LNCaP clone FGC (cell line): Measurements from ENCODE around the gene TBX4.

ENCODE experiments used
- DNase-seq: peaks from one replicate; pipeline ENCODE4 v3.0.0-alpha.2; 2011; ENCODE audit warnings: low read depth
- H3K4me3 ChIP-seq: 2 replicates; pipeline ENCODE4 v1.5.1; 2011; ENCODE audit warnings: mild to moderate bottlenecking, low read depth, low read length, control low read depth
- TF ChIP-seq, protein P1 (sequence below): IDR thresholded peaks from 2 replicates; pipeline ENCODE4 v1.5.1; 2012; ENCODE audit warnings: mild to moderate bottlenecking; ENCODE audit not compliant: control insufficient read depth, insufficient read depth; ENCODE audit errors: extremely low read depth

TBX4 gene

DNA sequence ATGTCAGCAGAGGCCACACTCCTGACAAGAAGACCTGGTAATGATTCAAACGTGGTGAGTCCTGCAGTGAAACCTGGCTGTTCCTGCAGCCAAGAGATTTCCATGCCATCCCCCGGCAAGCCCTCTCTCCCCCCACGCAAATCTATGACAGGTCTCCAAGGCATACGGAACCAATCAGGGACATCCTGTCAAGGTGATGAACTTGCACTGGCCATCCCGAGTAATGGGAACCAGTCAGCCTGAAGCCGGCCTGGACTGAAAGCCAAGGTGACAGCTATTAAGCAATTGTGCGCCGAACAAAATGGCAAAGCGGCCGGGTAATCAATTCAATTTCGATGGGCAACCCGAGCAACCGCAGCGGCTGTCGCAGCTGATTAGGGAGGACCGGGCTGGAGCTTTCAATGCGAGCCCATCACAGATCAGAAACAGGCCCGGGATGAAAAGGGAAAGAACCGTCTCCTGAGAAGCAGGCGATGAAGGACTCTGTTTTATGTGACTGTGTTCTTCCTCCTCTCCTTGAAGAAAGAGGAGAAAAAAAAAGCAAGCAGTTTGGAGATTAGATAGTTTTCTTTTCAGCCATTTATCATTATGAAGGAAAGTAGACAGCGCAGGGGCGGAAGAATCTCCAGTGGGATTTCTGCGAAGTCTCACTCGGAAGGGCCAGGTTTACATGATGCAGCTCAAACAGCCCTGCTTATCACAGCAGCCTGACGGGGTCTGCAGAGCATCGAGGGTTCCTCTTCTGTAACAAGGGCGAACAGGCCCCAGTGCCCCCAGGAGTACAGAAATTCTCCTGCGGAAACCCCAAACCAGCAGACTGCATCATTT lies 35.2 kb downstream of the TBX4 start:
- TF ChIP-seq, protein P1, sequence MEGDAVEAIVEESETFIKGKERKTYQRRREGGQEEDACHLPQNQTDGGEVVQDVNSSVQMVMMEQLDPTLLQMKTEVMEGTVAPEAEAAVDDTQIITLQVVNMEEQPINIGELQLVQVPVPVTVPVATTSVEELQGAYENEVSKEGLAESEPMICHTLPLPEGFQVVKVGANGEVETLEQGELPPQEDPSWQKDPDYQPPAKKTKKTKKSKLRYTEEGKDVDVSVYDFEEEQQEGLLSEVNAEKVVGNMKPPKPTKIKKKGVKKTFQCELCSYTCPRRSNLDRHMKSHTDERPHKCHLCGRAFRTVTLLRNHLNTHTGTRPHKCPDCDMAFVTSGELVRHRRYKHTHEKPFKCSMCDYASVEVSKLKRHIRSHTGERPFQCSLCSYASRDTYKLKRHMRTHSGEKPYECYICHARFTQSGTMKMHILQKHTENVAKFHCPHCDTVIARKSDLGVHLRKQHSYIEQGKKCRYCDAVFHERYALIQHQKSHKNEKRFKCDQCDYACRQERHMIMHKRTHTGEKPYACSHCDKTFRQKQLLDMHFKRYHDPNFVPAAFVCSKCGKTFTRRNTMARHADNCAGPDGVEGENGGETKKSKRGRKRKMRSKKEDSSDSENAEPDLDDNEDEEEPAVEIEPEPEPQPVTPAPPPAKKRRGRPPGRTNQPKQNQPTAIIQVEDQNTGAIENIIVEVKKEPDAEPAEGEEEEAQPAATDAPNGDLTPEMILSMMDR: no peak
- DNase-seq: no peak
- no peak overlapping the region for H3K4me3 ChIP-seq

DNA sequence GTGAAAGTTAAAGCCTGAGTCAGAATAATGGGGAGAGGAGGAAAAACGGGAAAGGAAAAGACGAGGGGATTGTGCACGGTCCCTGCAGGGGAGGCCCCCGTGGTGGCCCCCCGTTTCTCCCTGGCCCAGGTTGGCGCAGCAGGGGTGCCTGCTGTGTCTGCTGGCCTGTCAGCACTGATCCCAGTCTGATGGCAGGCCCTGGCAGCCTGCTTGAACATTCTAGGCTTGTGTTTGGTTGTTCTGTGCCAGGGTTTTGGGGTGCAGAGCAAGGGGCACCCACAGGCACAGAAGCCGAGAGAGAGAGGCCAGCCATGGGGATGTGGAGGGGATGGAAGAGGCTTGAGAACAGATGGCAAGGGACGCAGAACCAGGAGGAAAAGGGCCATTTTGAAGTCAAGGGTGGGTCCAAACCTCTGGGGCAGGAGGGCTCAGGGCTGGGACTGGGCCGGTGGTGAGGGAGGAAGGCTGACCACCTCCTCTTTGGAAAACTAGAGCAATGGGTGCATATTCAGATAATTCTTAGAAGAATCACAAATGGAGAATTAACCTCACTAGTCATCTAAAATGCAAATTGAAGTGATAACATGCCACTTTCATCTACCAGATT lies 35.9 kb downstream of the TBX4 start:
- H3K4me3 ChIP-seq: no peak overlapping the region
- DNase-seq: no peak
- TF ChIP-seq, protein P1: no peak

DNA sequence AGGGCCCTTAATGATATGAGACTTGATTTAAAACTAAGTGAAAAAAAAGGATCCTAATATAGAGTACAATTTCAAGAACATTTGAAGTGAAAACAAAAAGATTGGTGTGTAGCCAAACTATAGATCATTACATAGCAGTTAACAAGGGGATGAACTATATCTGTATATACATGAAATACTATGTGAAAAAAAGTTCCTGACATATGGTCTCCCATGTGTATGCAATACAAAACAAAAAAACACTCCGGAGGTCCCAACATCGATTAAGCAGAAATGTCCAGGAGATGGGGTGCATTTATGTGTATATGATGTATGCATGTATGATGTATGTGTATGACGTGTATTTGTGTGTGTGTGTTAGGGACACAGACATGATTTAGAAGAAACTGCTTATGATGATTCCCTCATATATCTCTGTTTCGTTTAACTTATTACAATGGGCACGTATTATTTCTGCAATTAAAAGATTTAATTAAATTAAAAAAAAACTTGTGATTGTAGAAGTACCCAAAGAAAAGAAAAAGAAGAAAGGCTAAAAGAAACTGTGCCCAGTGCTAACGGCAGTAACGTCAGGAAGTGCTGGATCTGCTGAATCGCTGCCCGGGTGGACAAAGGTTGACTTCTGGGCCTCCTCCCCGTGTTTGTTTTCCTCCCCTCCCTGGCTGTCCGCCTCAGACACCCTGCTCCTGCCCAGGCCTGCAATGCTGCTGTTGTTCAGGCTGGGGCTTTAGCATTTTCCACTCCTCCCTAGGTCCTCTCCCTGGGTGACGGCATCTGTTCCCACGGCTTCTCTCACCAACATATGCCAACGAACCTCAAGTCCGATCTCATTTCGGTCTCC lies 36.9 kb downstream of the TBX4 start:
- no peak for DNase-seq
- H3K4me3 ChIP-seq: no peak overlapping the region
- TF ChIP-seq, protein P1: no peak

DNA sequence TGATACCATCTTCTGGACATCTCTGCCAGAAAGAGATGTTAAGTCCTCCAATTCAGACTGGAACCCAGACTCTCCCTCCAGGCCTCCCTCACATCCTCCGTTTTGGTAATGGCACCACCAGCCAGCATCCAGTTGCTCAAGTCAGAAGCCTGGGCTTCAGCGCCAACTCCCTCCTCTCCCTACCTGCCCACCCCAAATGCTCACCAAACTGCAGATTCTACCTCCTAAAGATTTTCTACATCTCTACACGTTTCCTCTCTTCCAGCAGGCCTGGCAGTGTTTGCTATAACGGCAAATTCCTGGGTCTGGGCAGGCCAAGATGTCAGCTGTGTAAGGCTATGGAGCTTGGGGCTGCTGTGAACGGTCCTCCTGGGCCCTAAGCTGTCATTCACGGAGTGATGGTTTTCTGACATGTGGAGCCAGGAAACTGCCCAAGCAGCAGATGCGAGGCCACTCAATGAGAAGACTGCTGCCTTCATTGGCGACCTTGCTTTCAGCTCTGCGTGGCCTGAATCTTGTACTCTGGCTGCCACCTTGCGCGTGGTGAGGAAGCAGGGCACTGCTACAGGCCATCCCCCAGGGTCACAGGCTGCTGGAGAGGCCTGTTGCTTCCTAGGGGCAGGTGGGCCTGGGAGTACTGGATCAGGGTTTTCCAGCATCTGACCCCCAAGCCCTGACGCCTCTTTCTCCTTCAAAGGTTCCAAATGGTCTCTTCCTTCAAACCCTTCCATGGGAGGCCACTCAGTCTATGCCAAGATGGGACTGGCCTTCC lies 37.7 kb downstream of the TBX4 start:
- no peak for DNase-seq
- TF ChIP-seq, protein P1: no peak
- H3K4me3 ChIP-seq: no peak overlapping the region

DNA sequence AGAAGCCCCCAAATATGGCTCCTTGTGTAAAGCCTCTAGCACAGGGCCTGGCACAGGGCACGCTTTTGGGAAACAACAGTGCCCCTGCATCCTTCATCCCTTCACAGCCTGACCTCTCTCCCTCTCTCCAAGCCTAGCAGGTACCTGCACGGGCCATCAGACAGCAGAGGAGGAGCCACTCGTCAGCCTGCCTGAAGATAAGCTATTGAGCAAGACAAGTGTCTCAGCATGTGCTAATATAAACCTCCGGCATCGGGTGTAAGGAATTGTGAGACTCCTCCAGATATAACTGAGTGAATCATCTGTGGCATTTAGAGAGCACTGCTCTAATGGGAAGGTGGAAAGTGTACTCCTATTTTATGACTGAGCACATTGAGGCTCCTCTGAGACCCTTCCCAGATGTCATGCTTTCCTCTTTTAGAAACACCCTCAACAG lies 38.3 kb downstream of the TBX4 start:
- no peak overlapping the region for H3K4me3 ChIP-seq
- TF ChIP-seq, protein P1: no peak
- DNase-seq: no peak

DNA sequence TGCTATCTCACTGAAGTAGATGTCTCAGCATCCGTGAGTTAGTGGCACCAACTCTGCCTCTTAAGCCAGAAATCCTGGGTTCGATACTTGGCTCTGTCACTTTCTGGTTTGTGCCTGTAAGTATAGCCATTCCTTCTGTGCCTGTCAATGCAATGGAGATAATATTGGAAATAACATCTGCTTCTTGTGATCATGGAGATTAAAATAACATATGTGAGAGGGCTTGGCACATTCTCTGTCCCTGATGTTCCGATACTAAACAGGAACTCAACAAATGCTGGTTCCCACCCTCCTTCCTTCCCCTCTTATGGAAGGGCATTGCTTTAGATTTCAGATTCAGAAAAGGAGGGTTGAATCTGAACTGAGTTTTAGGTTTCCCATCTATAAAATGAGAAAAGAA lies 39.8 kb downstream of the TBX4 start:
- no peak for DNase-seq
- TF ChIP-seq, protein P1: no peak
- H3K4me3 ChIP-seq: no peak overlapping the region
